ENCODE results near the gene OR6C6. TPM values are rescaled to one million over a fixed set of nuclear protein-coding genes. Genes with fewer than 3 reads are reported as not detected.

OR6C6 gene
- total RNA-seq, 1 experiment from 2014 or later = not detected

DNA sequence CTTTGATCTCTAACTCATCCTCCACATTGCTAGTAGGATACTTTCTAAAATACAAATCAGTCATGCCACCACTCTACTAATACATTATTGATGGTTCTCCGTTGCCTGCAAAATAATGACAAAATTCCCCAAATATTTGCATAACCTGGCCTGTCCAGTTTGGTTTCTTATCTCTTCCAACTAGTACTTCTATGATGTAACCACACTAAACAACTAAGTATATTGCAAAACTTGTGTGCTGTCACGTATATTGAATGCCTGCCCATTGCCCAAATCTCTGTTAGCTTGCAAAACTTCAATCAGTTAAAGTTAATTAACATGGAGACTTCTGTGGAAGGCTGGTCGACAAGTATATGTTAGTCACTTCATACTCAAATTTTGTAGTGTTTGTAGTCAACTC lies 45.4 kb downstream of the OR6C6 start:
- Histone ChIP-seq H2BK20ac (ENCODE audit: low read depth, low read length, poor library complexity, severe bottlenecking) (no peak overlapping the region), H3K4ac (ENCODE audit: low read depth, low read length) (no peak overlapping the region), H3T11ph (ENCODE audit: low read length) (no peak overlapping the region), H3K27me3 (ENCODE audit: insufficient read depth, low read length) (no peaks in the 10 kb centered on the region), H2AK5ac (ENCODE audit: insufficient read length, low read length) (no peak overlapping the region), H4K5ac (ENCODE audit: insufficient read length, low read depth, low read length) (no peak overlapping the region), H4K91ac (ENCODE audit: insufficient read length, low read depth, low read length) (no peak overlapping the region), H4K8ac (replicated peaks; ENCODE audit: insufficient read length, low read depth, low read length) (no peak overlapping the region), H3K27ac (ENCODE audit: insufficient read length, low read depth, low read length) (no peak overlapping the region), H3K56ac (ENCODE audit: insufficient read length, low read depth, low read length) (no peak overlapping the region), H4K20me1 (ENCODE audit: control insufficient read depth, insufficient read depth, insufficient read length) (no peaks in the 10 kb centered on the region), H3K18ac (ENCODE audit: insufficient read length, low read depth, low read length) (no peak overlapping the region), H3K9ac (ENCODE audit: extremely low read depth, insufficient read length, low read length) (no peak overlapping the region), H2BK5ac (ENCODE audit: insufficient read length, low read length) (no peak overlapping the region), H3K23ac (ENCODE audit: insufficient read length, low read depth, low read length) (no peak overlapping the region), H3K14ac (ENCODE audit: insufficient read depth, low read length) (no peak overlapping the region), H2BK12ac (ENCODE audit: insufficient read length, low read depth, low read length) (no peak overlapping the region), H2BK120ac (ENCODE audit: low read depth, low read length, poor library complexity, severe bottlenecking) (no peak overlapping the region), H3K9me3 (ENCODE audit: control insufficient read depth, low read depth, low read length) (no peaks in the 10 kb centered on the region), H3K23me2 (ENCODE audit: insufficient read length, low read depth, low read length, poor library complexity, severe bottlenecking) (no peaks in the 10 kb centered on the region), H3K4me1 (ENCODE audit: insufficient read depth, low read length) (no peaks in the 10 kb centered on the region), H3K79me2 (ENCODE audit: insufficient read depth, low read length) (no peaks in the 10 kb centered on the region), H2AFZ (ENCODE audit: low read length) (no peak overlapping the region), H3K4me2 (ENCODE audit: insufficient read depth, insufficient read length, low read length) (no peak overlapping the region), H3K79me1 (ENCODE audit: insufficient read depth, low read depth, low read length, poor library complexity, severe bottlenecking) (no peaks in the 10 kb centered on the region), H2BK15ac (ENCODE audit: low read depth, low read length) (no peak overlapping the region)
- Mint-ChIP-seq H3K4me1 (no peaks in the 10 kb centered on the region), H3K9me3 (no peaks in the 10 kb centered on the region), H3K4me3 (no peak overlapping the region), H3K36me3 (ENCODE audit: insufficient read depth in 1 of 3, low read depth in 3 of 3) (no peaks in the 10 kb centered on the region), H3K27ac (no peak overlapping the region), H3K27me3 (ENCODE audit: low read depth) (no peaks in the 10 kb centered on the region)
- DNase-seq = no peak
- TF ChIP-seq, protein P1, sequence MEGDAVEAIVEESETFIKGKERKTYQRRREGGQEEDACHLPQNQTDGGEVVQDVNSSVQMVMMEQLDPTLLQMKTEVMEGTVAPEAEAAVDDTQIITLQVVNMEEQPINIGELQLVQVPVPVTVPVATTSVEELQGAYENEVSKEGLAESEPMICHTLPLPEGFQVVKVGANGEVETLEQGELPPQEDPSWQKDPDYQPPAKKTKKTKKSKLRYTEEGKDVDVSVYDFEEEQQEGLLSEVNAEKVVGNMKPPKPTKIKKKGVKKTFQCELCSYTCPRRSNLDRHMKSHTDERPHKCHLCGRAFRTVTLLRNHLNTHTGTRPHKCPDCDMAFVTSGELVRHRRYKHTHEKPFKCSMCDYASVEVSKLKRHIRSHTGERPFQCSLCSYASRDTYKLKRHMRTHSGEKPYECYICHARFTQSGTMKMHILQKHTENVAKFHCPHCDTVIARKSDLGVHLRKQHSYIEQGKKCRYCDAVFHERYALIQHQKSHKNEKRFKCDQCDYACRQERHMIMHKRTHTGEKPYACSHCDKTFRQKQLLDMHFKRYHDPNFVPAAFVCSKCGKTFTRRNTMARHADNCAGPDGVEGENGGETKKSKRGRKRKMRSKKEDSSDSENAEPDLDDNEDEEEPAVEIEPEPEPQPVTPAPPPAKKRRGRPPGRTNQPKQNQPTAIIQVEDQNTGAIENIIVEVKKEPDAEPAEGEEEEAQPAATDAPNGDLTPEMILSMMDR (conservative IDR thresholded peaks at IDR 0.05) = no peak
- WGBS (ENCODE audit: extremely low coverage, insufficient read length, low lambda C conversion rate) = no CpG with 5 or more reads among the region's 3 CpGs
